Nephron (organoid): ENCODE results near the gene ZNF516.
A peak's percentile ranks its signal among the peaks of the same experiment; 100 is the strongest.

ENCODE experiments used
- H3K27ac Mint-ChIP-seq, 3 experiments: 2 replicates each; pipeline ENCODE4 v1.8.0; 2020; ENCODE audit warnings: mixed read lengths in 3 of 3, mild to moderate bottlenecking in 2 of 3, moderate library complexity in 1 of 3
- H3K27me3 Mint-ChIP-seq: 2 replicates; pipeline ENCODE4 v1.8.0; 2021; ENCODE audit warnings: low read depth, mild to moderate bottlenecking, moderate library complexity, mixed read lengths
- H3K36me3 Mint-ChIP-seq: 2 replicates; pipeline ENCODE4 v1.8.0; 2020; ENCODE audit warnings: low read depth, mixed read lengths
- H3K4me1 Mint-ChIP-seq: 2 replicates; pipeline ENCODE4 v1.8.0; 2020; ENCODE audit warnings: mixed read lengths
- H3K4me3 Mint-ChIP-seq, 3 experiments: 2 replicates each; pipeline ENCODE4 v1.8.0; 2020; ENCODE audit warnings: mild to moderate bottlenecking in 3 of 3, mixed read lengths in 3 of 3, moderate library complexity in 2 of 3
- H3K9me3 Mint-ChIP-seq: 2 replicates; pipeline ENCODE4 v1.8.0; 2020; ENCODE audit warnings: mixed read lengths
- CTCF ChIP-seq, 3 experiments: fragments of 200-600 bp; sonication (generic); IDR thresholded peaks; one replicate each; pipeline ENCODE4 v1.5.0; 2021; ENCODE audit warnings: antibody characterized with exemption in 3 of 3; ENCODE audit not compliant: unreplicated experiment in 3 of 3

The ZNF516 gene

GRCh38 chr18:76419811-76420210 lies 75.2 kb downstream of the ZNF516 start:
- TF ChIP-seq CTCF (IDR thresholded peaks at IDR 0.05; ENCODE audit: unreplicated experiment in 3 of 3): no peak
- no peaks in the 10 kb centered on the region for H3K36me3 Mint-ChIP-seq
- H3K9me3 Mint-ChIP-seq: no peaks in the 10 kb centered on the region
- no peaks in the 10 kb centered on the region for H3K27me3 Mint-ChIP-seq
- H3K4me1 Mint-ChIP-seq: peaks cover 55% of the 10 kb centered on the region
- peak overlapping the region in 2 of 3 experiments; percentile 7 to 12 for H3K27ac Mint-ChIP-seq
- no peak overlapping the region for H3K4me3 Mint-ChIP-seq

GRCh38 chr18:76416911-76417310 lies 78.1 kb downstream of the ZNF516 start:
- no peak for TF ChIP-seq CTCF (IDR thresholded peaks at IDR 0.05; ENCODE audit: unreplicated experiment in 3 of 3)
- peak overlapping the region; percentile 65 to 84 (median 84) for H3K27ac Mint-ChIP-seq
- peaks cover 57% of the 10 kb centered on the region for H3K4me1 Mint-ChIP-seq
- H3K4me3 Mint-ChIP-seq: peak overlapping the region; percentile 42 to 81 (median 45)
- no peaks in the 10 kb centered on the region for H3K27me3 Mint-ChIP-seq
- H3K9me3 Mint-ChIP-seq: no peaks in the 10 kb centered on the region
- H3K36me3 Mint-ChIP-seq: peaks cover 14% of the 10 kb centered on the region

- Mint-ChIP-seq H3K4me1 (peaks cover 63% of the 10 kb centered on the region), H3K9me3 (no peaks in the 10 kb centered on the region), H3K27ac (no peak overlapping the region), H3K4me3 (no peak overlapping the region), H3K36me3 (peaks cover 27% of the 10 kb centered on the region), H3K27me3 (no peaks in the 10 kb centered on the region)
- TF ChIP-seq CTCF (IDR thresholded peaks at IDR 0.05; ENCODE audit: unreplicated experiment in 3 of 3): no peak
Measured at GRCh38 chr18:76414936-76415621, 80.0 kb downstream of the ZNF516 start.

GRCh38 chr18:76412818-76413565 lies 82.0 kb downstream of the ZNF516 start:
- TF ChIP-seq CTCF (IDR thresholded peaks at IDR 0.05; ENCODE audit: unreplicated experiment in 3 of 3): no peak
- Mint-ChIP-seq H3K9me3 (no peaks in the 10 kb centered on the region), H3K4me1 (peaks cover 45% of the 10 kb centered on the region), H3K4me3 (no peak overlapping the region), H3K27me3 (no peaks in the 10 kb centered on the region), H3K36me3 (peaks cover 45% of the 10 kb centered on the region), H3K27ac (peak overlapping the region; percentile 23 to 47 (median 28))

GRCh38 chr18:76412010-76412817 lies 82.8 kb downstream of the ZNF516 start:
- Mint-ChIP-seq H3K27me3 (no peaks in the 10 kb centered on the region), H3K27ac (peak overlapping the region in 2 of 3 experiments; percentile 47 to 62), H3K4me1 (peaks cover 43% of the 10 kb centered on the region), H3K9me3 (no peaks in the 10 kb centered on the region), H3K4me3 (no peak overlapping the region), H3K36me3 (peaks cover 50% of the 10 kb centered on the region)
- no peak for TF ChIP-seq CTCF (IDR thresholded peaks at IDR 0.05; ENCODE audit: unreplicated experiment in 3 of 3)
